ENCODE results near the gene ERI3.

The ERI3 gene

DNA sequence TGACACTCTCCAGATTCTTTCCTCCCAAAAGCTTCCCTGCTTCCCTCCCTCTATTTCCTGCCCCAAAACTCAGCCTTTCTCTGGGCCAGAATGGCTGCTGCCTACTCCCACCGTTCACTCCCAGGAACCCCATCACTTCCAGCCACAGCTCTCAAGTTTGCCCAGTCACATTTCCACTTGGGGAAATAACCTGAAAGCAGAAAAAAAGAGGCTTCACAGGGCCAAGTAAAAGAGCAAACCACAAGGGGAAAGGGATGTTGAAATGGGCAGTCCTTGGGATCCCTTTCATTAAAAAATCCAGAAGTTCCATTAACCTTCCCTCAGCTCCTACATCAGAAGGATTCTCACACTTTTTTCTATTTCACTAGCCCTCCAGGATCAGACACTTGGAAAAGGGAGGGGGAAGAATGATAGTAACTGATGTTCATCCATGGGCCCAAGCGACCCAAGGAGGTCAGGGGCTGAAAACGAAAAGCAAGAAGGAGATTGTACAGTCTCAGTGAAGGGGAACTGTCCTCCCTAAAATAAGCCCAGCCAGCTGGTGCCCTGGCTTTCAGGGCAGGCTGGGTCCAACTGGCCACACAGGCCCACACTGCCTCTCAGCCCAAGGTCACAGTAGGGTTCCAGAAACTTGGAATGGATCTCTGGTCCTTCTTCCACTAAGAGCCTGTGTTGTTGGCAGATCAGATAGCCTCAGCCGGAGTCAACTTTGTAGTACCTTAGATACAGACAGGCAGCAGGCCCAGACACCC lies 92.1 kb downstream of the ERI3 start:
- DNase-seq (ENCODE audit: insufficient read length, low spot score) (no peak), FAIRE-seq (no peak)
- no peak for TF ChIP-seq POLR2A (IDR thresholded peaks at IDR 0.05; ENCODE audit: low read depth, low read length)
- TF ChIP-seq TAF1 (IDR thresholded peaks at IDR 0.05; ENCODE audit: low read depth, low read length) = no peak
- no peak for TF ChIP-seq POLR2AphosphoS5 (IDR thresholded peaks at IDR 0.05; ENCODE audit: low read depth, low read length)
- no peak for TF ChIP-seq SPI1 (IDR thresholded peaks at IDR 0.05; ENCODE audit: low read depth, low read length)
- no peak for TF ChIP-seq POU2F2 (IDR thresholded peaks at IDR 0.05; ENCODE audit: low read depth, low read length)
- no peak for TF ChIP-seq PAX5 (IDR thresholded peaks at IDR 0.05; ENCODE audit: insufficient read depth, low read length, severe bottlenecking)

DNA sequence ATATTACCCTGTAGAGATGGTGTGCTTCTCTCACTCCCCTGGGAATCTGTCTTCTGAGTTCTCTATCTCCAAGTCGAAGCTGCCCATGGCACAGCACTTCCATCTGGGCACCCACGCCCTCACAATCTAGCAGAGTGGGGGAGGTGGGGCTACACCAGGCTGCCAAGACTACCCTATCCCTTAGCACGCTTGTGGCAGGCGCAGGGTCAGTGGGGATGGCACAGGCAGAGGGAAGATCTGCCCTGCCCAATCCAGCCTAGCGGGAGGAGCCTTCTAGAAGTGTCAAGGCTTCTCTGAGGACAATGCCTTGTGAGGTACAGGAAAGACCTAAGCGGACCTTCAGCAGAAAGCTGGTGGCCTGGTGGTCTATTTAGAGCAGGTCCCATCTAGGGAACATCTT lies 92.6 kb downstream of the ERI3 start:
- TF ChIP-seq PAX5 (IDR thresholded peaks at IDR 0.05; ENCODE audit: insufficient read depth, low read length, severe bottlenecking) = no peak
- TF ChIP-seq POU2F2 (IDR thresholded peaks at IDR 0.05; ENCODE audit: low read depth, low read length) = no peak
- no peak for TF ChIP-seq POLR2A (IDR thresholded peaks at IDR 0.05; ENCODE audit: low read depth, low read length)
- no peak for TF ChIP-seq SPI1 (IDR thresholded peaks at IDR 0.05; ENCODE audit: low read depth, low read length)
- no peak for TF ChIP-seq TAF1 (IDR thresholded peaks at IDR 0.05; ENCODE audit: low read depth, low read length)
- no peak for TF ChIP-seq POLR2AphosphoS5 (IDR thresholded peaks at IDR 0.05; ENCODE audit: low read depth, low read length)
- FAIRE-seq = no peak
- no peak for DNase-seq (ENCODE audit: insufficient read length, low spot score)

DNA sequence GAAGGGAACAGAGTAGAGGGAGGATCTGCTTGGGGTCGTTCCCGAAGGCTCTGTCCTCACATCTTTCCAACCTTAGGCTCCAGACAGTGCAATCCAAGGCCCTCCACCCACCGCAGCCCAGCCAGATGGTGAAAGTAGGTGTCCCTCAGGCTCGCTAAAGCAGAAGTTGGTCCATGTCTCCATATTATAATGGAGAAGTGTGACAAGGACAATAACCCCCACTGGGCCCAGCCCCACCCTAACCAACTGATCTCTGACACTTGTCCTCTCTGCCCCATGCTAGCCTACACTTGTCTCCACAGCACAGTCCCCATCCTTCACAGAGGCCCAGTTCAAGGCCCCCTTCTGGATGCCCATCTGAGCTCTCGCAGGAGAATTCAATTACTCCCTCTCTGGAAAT lies 93.1 kb downstream of the ERI3 start:
- FAIRE-seq = no peak
- no peak for DNase-seq (ENCODE audit: insufficient read length, low spot score)
- TF ChIP-seq PAX5 (IDR thresholded peaks at IDR 0.05; ENCODE audit: insufficient read depth, low read length, severe bottlenecking) (no peak), POLR2A (IDR thresholded peaks at IDR 0.05; ENCODE audit: low read depth, low read length) (no peak), POU2F2 (IDR thresholded peaks at IDR 0.05; ENCODE audit: low read depth, low read length) (no peak), SPI1 (IDR thresholded peaks at IDR 0.05; ENCODE audit: low read depth, low read length) (no peak), POLR2AphosphoS5 (IDR thresholded peaks at IDR 0.05; ENCODE audit: low read depth, low read length) (no peak), TAF1 (IDR thresholded peaks at IDR 0.05; ENCODE audit: low read depth, low read length) (no peak)

DNA sequence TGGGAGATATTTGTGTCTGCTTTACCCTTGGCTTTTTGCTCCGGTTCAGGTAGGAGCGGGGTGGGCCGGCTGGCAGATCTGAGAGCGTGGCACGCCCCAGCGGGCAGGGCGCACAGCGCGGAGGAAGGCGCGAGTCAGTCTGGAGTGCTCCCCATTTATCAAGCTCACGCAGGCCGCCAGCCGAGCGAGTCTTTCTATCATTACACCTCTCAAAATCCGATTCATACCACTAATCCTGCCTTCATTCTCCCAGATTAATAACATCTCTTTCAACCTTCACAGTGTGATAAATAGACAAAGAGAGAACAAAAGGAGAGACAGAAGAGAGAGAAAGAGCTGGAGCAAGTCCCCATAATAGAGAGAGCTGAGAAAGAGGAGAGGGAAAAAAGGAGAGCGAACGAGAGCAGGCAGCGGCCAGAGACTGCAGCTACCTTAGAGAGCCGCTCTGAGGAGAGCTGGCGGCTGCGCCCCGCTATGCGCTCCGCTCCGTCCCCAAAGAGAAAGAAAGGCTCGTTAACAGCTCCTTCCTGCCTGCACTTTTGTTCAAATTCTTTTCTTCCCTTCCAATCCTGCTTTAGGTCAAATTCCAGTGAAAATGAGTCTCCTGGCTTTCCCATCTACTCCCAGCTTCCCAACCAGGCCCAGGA lies 93.8 kb downstream of the ERI3 start:
- FAIRE-seq = no peak
- DNase-seq (ENCODE audit: insufficient read length, low spot score) = no peak
- TF ChIP-seq TAF1 (IDR thresholded peaks at IDR 0.05; ENCODE audit: low read depth, low read length) = no peak
- TF ChIP-seq PAX5 (IDR thresholded peaks at IDR 0.05; ENCODE audit: insufficient read depth, low read length, severe bottlenecking) = no peak
- no peak for TF ChIP-seq SPI1 (IDR thresholded peaks at IDR 0.05; ENCODE audit: low read depth, low read length)
- no peak for TF ChIP-seq POLR2A (IDR thresholded peaks at IDR 0.05; ENCODE audit: low read depth, low read length)
- TF ChIP-seq POU2F2 (IDR thresholded peaks at IDR 0.05; ENCODE audit: low read depth, low read length) = no peak
- no peak for TF ChIP-seq POLR2AphosphoS5 (IDR thresholded peaks at IDR 0.05; ENCODE audit: low read depth, low read length)

DNA sequence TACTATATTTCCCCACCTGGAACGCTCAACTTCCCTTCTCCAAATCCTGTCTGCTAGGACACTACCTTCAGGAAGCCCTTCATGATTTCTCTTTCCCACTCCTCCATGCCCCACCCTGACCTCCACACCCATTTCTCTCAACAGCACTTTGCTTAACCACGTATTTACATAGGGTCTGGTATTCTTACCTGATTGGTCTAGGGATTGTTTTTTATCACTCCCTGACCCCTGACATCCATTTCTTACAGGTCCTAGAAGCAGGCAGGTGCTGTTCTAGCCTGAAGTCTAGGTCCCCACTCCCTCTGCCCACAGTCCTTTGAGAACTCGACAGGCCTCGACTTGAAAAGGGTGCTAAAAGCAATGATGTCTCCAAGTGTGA lies 94.3 kb downstream of the ERI3 start:
- no peak for FAIRE-seq
- DNase-seq (ENCODE audit: insufficient read length, low spot score) = no peak
- no peak for TF ChIP-seq PAX5 (IDR thresholded peaks at IDR 0.05; ENCODE audit: insufficient read depth, low read length, severe bottlenecking)

DNA sequence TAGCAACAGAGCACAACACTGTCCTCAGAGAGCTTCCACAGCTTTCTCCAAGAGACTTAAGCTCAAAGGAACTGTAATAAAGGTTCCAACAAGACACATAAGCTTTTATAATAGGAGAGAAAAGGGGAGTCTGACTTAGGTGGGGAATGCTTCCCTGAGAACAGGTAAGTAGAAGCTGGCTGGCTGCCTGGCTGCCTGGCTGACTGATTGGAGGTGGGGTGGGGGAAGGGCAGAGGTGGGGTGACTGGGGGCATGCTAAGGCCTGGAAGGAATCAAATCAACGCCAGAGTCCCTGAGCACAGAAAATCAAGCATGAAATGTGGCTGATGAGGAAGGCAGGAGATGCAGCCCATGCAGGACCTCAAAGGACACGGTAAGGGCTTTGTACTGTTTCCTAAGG lies 96.0 kb downstream of the ERI3 start:
- no peak for DNase-seq (ENCODE audit: insufficient read length, low spot score)
- TF ChIP-seq POU2F2 (IDR thresholded peaks at IDR 0.05; ENCODE audit: low read depth, low read length) (no peak), SPI1 (IDR thresholded peaks at IDR 0.05; ENCODE audit: low read depth, low read length) (no peak), POLR2A (IDR thresholded peaks at IDR 0.05; ENCODE audit: low read depth, low read length) (no peak), PAX5 (IDR thresholded peaks at IDR 0.05; ENCODE audit: insufficient read depth, low read length, severe bottlenecking) (no peak), TAF1 (IDR thresholded peaks at IDR 0.05; ENCODE audit: low read depth, low read length) (no peak), POLR2AphosphoS5 (IDR thresholded peaks at IDR 0.05; ENCODE audit: low read depth, low read length) (no peak)
- FAIRE-seq = no peak

DNA sequence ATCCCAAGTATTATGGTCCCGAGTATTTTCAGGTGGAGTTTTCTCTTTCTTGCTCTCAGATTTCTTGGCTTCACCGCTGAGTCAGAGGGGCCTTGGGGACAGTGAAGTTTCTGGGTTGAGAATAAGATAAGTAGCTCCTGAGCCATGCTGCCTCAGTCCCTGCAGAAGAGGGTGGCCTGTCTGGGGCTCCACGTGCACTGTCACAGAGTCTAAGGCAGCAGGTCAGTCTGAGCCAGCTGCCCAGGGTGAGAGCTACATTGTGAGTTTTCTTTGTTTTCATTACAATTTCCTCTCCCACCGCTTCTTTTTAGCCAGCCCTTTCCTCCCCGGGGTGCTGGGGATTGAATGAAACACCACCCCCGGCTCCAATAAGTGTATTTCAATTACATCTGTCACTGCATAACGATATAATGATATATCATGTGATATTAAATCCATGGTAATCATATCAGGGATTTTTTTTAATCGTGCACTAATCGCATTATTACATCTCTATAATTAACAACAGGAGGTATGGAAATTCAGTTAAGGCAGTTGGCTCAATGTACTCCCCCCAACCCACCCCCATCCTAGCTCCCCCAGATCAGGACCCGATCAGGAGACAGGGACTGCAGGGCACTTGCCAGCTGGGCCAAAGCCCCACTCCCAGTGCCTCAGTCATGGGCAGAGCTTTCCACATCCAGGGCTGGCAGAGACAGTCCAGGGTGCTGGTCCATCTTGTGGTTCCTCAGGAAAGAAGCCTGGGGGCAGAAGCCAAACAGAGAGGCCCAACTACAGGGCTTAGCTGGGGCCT lies 98.1 kb downstream of the ERI3 start:
- no peak for FAIRE-seq
- no peak for TF ChIP-seq POLR2A (IDR thresholded peaks at IDR 0.05; ENCODE audit: low read depth, low read length)
- no peak for TF ChIP-seq POLR2AphosphoS5 (IDR thresholded peaks at IDR 0.05; ENCODE audit: low read depth, low read length)
- no peak for TF ChIP-seq TAF1 (IDR thresholded peaks at IDR 0.05; ENCODE audit: low read depth, low read length)
- no peak for TF ChIP-seq SPI1 (IDR thresholded peaks at IDR 0.05; ENCODE audit: low read depth, low read length)
- DNase-seq (ENCODE audit: insufficient read length, low spot score) = no peak

DNA sequence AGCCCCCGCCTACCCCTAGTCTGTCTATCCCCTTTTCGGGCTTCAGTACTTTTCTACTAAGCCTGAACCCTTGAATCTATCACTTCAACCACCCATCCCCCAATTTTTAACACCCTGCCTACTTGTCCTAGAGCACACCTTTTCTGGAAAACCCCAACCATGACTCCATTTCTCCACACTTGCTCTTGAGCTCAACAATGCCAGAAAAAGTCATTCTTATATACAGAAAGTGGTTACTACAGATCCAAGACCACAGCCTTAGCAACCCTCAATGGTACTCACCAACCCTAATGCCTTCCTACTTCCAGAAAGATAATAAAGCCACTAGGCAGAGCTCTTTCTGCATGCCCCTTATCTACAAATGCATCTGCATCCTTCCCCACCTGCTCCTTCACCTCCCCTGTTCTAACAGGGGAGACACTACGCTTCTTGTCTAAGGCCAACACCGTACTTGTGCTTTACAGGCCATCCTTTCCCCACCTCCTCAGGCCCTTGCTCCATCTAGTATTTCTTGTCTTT lies 100.6 kb downstream of the ERI3 start:
- FAIRE-seq (no peak), DNase-seq (ENCODE audit: insufficient read length, low spot score) (no peak)
- TF ChIP-seq POU2F2 (IDR thresholded peaks at IDR 0.05; ENCODE audit: low read depth, low read length) (no peak), TAF1 (IDR thresholded peaks at IDR 0.05; ENCODE audit: low read depth, low read length) (no peak), POLR2A (IDR thresholded peaks at IDR 0.05; ENCODE audit: low read depth, low read length) (no peak), SPI1 (IDR thresholded peaks at IDR 0.05; ENCODE audit: low read depth, low read length) (no peak), PAX5 (IDR thresholded peaks at IDR 0.05; ENCODE audit: insufficient read depth, low read length, severe bottlenecking) (no peak), POLR2AphosphoS5 (IDR thresholded peaks at IDR 0.05; ENCODE audit: low read depth, low read length) (no peak)

DNA sequence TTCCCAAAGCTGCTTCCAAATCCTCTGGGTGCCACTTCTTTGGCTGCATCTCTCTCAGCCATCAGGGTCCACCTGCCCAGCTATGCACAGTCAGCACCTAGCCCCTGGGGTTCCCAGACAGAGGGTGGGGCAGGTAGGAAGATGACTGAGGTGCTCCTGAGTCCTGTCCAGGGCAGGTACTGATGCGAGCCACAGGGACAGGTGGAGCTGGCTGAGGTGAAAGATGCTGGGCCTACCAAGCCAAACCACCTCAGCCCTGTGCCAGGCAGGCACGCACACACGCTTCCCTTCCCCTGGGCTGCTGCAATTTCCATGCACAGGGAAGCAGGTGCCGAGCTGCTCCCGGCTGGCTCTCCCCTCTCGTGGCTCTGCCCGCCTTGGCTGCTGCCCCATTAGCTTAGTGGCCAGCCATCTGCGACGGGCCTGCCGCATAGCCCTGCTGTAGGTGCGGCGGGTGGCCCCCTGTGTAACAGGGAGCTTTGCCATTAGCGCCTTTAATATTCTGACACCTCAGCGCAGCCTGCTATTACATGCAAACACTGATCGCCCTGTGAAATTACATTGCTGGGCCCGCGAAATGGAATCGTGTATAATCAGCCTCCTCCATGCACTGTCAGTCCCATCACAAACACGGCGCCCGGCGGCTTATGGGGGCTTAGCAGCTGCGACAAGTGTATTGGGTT lies 102.9 kb downstream of the ERI3 start:
- TF ChIP-seq POLR2AphosphoS5 (IDR thresholded peaks at IDR 0.05; ENCODE audit: low read depth, low read length) (no peak), SPI1 (IDR thresholded peaks at IDR 0.05; ENCODE audit: low read depth, low read length) (no peak), TAF1 (IDR thresholded peaks at IDR 0.05; ENCODE audit: low read depth, low read length) (no peak), PAX5 (IDR thresholded peaks at IDR 0.05; ENCODE audit: insufficient read depth, low read length, severe bottlenecking) (no peak), POLR2A (IDR thresholded peaks at IDR 0.05; ENCODE audit: low read depth, low read length) (no peak), POU2F2 (IDR thresholded peaks at IDR 0.05; ENCODE audit: low read depth, low read length) (no peak)
- FAIRE-seq (no peak), DNase-seq (ENCODE audit: insufficient read length, low spot score) (no peak)
